ENCODE measurements around the gene CLN6. TPM values are rescaled to one million over a fixed set of nuclear protein-coding genes. Genes with fewer than 3 reads are reported as not detected.

Gene CLN6
- total RNA-seq, 1 experiment from 2014 or later = 68.7 TPM

DNA sequence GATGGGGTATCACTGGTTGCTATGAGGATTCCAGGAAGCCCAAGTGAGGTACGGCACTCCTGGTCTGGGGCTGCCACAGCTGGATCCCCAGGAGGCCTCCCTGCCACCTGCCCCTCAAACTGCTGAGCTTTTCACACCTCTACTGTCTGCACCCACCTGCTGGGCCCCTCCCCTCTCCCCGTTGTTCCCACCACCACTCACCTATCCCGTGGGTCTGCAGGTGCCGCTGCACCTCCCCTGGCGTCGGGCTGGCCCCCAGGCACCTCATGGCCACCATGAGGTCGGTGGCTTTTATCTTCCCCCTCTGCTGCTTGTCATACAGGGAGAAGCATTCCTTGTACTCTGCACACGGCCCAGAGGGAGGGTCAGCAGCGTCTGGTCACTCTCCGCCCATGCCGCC, 30.2 kb downstream of the CLN6 start:
- no peak for DNase-seq (ENCODE audit: low read depth, low spot score)
- ChIA-PET CTCF (no interaction called here), POLR2A (interaction anchor here (0.6 kb wide), 1 partner anchor 24 kb away, joined by 3 read pairs; no protein-coding TSS in a partner anchor)
- no peaks in the 10 kb centered on the region for H3K27me3 ChIP-seq (ENCODE audit: control insufficient read depth, insufficient read depth, low read length)
- no peaks in the 10 kb centered on the region for H3K9me3 ChIP-seq (ENCODE audit: control insufficient read depth, insufficient read depth, low read depth, low read length)
- in situ Hi-C loops (cut with HindIII; ENCODE audit: low pct_unique_long_range_greater_than_20kb, low sequenced_read_pairs) = no loop called here
- H3K4me3 ChIP-seq (ENCODE audit: low read depth in 2 of 2, low read length in 2 of 2) = no peak overlapping the region
- no peak overlapping the region for H3K27ac ChIP-seq (ENCODE audit: low read length)
- intact Hi-C loops (cut with micrococcal nuclease; ENCODE audit: unreplicated experiment) = no loop called here
- peaks cover 5% of the 10 kb centered on the region; the same call in 1 of the 2 replicates for H3K4me1 ChIP-seq (ENCODE audit: control insufficient read depth, insufficient read depth, low read length)
- TF ChIP-seq TCF7L2 (IDR thresholded peaks at IDR 0.05; ENCODE audit: low read depth, low read length) (peak; percentile 65), SIN3A (IDR thresholded peaks at IDR 0.05; ENCODE audit: borderline replicate concordance, insufficient read depth, low read depth, low read length) (no peak)
- no peak for ATAC-seq
- no TSS peak for BruUV-seq (replicated peaks)
- no peaks in the 10 kb centered on the region for H3K36me3 ChIP-seq (ENCODE audit: control insufficient read depth, insufficient read depth, low read length)

GRCh38 chr15:68197661-68198437, 31.7 kb downstream of the CLN6 start:
- ATAC-seq (no peak), DNase-seq (ENCODE audit: low read depth, low spot score) (no peak)
- no TSS peak for BruUV-seq (replicated peaks)
- Histone ChIP-seq H3K9me3 (ENCODE audit: control insufficient read depth, insufficient read depth, low read depth, low read length) (no peaks in the 10 kb centered on the region), H3K4me3 (ENCODE audit: low read depth in 2 of 2, low read length in 2 of 2) (no peak overlapping the region), H3K4me1 (ENCODE audit: control insufficient read depth, insufficient read depth, low read length) (peaks cover 5% of the 10 kb centered on the region; the same call in 1 of the 2 replicates), H3K27me3 (ENCODE audit: control insufficient read depth, insufficient read depth, low read length) (no peaks in the 10 kb centered on the region), H3K36me3 (ENCODE audit: control insufficient read depth, insufficient read depth, low read length) (no peaks in the 10 kb centered on the region), H3K27ac (ENCODE audit: low read length) (no peak overlapping the region)
- POLR2A ChIA-PET = interaction anchor here (0.6 kb wide), 1 partner anchor 698 kb away, joined by 22 read pairs; no protein-coding TSS in a partner anchor
- CTCF ChIA-PET = no interaction called here
- in situ Hi-C loops (cut with HindIII; ENCODE audit: low pct_unique_long_range_greater_than_20kb, low sequenced_read_pairs) (no loop called here), intact Hi-C loops (cut with micrococcal nuclease; ENCODE audit: unreplicated experiment) (no loop called here)
- TF ChIP-seq, protein P1, sequence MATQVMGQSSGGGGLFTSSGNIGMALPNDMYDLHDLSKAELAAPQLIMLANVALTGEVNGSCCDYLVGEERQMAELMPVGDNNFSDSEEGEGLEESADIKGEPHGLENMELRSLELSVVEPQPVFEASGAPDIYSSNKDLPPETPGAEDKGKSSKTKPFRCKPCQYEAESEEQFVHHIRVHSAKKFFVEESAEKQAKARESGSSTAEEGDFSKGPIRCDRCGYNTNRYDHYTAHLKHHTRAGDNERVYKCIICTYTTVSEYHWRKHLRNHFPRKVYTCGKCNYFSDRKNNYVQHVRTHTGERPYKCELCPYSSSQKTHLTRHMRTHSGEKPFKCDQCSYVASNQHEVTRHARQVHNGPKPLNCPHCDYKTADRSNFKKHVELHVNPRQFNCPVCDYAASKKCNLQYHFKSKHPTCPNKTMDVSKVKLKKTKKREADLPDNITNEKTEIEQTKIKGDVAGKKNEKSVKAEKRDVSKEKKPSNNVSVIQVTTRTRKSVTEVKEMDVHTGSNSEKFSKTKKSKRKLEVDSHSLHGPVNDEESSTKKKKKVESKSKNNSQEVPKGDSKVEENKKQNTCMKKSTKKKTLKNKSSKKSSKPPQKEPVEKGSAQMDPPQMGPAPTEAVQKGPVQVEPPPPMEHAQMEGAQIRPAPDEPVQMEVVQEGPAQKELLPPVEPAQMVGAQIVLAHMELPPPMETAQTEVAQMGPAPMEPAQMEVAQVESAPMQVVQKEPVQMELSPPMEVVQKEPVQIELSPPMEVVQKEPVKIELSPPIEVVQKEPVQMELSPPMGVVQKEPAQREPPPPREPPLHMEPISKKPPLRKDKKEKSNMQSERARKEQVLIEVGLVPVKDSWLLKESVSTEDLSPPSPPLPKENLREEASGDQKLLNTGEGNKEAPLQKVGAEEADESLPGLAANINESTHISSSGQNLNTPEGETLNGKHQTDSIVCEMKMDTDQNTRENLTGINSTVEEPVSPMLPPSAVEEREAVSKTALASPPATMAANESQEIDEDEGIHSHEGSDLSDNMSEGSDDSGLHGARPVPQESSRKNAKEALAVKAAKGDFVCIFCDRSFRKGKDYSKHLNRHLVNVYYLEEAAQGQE (IDR thresholded peaks at IDR 0.05; ENCODE audit: insufficient read depth in 1 of 2, low read depth in 2 of 2, low read length in 1 of 2) = no peak
- TF ChIP-seq, protein P2, sequence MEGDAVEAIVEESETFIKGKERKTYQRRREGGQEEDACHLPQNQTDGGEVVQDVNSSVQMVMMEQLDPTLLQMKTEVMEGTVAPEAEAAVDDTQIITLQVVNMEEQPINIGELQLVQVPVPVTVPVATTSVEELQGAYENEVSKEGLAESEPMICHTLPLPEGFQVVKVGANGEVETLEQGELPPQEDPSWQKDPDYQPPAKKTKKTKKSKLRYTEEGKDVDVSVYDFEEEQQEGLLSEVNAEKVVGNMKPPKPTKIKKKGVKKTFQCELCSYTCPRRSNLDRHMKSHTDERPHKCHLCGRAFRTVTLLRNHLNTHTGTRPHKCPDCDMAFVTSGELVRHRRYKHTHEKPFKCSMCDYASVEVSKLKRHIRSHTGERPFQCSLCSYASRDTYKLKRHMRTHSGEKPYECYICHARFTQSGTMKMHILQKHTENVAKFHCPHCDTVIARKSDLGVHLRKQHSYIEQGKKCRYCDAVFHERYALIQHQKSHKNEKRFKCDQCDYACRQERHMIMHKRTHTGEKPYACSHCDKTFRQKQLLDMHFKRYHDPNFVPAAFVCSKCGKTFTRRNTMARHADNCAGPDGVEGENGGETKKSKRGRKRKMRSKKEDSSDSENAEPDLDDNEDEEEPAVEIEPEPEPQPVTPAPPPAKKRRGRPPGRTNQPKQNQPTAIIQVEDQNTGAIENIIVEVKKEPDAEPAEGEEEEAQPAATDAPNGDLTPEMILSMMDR (IDR thresholded peaks at IDR 0.05) = no peak
- no peak for TF ChIP-seq SIN3A (IDR thresholded peaks at IDR 0.05; ENCODE audit: borderline replicate concordance, insufficient read depth, low read depth, low read length)
- TF ChIP-seq TCF7L2 (IDR thresholded peaks at IDR 0.05; ENCODE audit: low read depth, low read length) = no peak
- TF ChIP-seq POLR2AphosphoS5 (IDR thresholded peaks at IDR 0.05; ENCODE audit: low read depth, low read length) = no peak

DNA sequence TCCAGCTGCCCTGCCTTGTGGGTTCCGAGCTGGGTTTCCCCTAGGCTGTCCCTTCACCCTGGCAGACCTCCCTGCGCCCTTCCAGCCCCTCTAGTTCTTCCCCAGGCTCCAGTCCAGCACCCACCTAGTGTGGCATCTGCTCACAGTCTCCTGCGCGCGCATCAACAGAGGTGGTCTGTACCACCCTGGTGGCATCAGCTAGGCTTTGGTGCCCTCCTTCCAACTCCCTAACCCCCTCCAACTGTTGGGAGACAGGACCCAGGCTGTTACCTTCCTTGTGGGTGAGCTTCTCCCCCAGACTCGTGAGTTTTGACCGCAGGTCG, 32.4 kb downstream of the CLN6 start:
- CTCF ChIA-PET = no interaction called here
- no peak overlapping the region for H3K4me3 ChIP-seq (ENCODE audit: low read depth in 2 of 2, low read length in 2 of 2)
- intact Hi-C loops (cut with micrococcal nuclease; ENCODE audit: unreplicated experiment) (no loop called here), in situ Hi-C loops (cut with HindIII; ENCODE audit: low pct_unique_long_range_greater_than_20kb, low sequenced_read_pairs) (no loop called here)
- H3K9me3 ChIP-seq (ENCODE audit: control insufficient read depth, insufficient read depth, low read depth, low read length) = no peaks in the 10 kb centered on the region
- POLR2A ChIA-PET = interaction anchor here (0.6 kb wide), 1 partner anchor 698 kb away, joined by 22 read pairs; no protein-coding TSS in a partner anchor
- TF ChIP-seq, protein P2 (IDR thresholded peaks at IDR 0.05) = no peak
- TF ChIP-seq SIN3A (IDR thresholded peaks at IDR 0.05; ENCODE audit: borderline replicate concordance, insufficient read depth, low read depth, low read length) (no peak), POLR2AphosphoS5 (IDR thresholded peaks at IDR 0.05; ENCODE audit: low read depth, low read length) (no peak; the same call in 1 of the 2 replicates), TCF7L2 (IDR thresholded peaks at IDR 0.05; ENCODE audit: low read depth, low read length) (no peak)
- TF ChIP-seq, protein P1 (IDR thresholded peaks at IDR 0.05; ENCODE audit: insufficient read depth in 1 of 2, low read depth in 2 of 2, low read length in 1 of 2) = no peak
- ATAC-seq (no peak), DNase-seq (ENCODE audit: low read depth, low spot score) (no peak)
- no TSS peak for BruUV-seq (replicated peaks)
- no peak overlapping the region for H3K27ac ChIP-seq (ENCODE audit: low read length)
- peaks cover 5% of the 10 kb centered on the region; the same call in 1 of the 2 replicates for H3K4me1 ChIP-seq (ENCODE audit: control insufficient read depth, insufficient read depth, low read length)
- no peaks in the 10 kb centered on the region for H3K27me3 ChIP-seq (ENCODE audit: control insufficient read depth, insufficient read depth, low read length)
- peaks cover under 1% of the 10 kb centered on the region; the same call in 1 of the 2 replicates for H3K36me3 ChIP-seq (ENCODE audit: control insufficient read depth, insufficient read depth, low read length)
